Stomach (tissue), 9 donors: ENCODE data around the gene CDC16. TPM values are rescaled to one million over a fixed set of nuclear protein-coding genes. Genes with fewer than 3 reads are reported as not detected.
A peak's percentile ranks its signal among the peaks of the same experiment; 100 is the strongest.

Experiments used
- DNase-seq, 2 donors: peaks; one replicate each; pipeline versions ENCODE4 v3.0.0 to v3.0.0-alpha.2; 2013 to 2019
- H3K27ac ChIP-seq, 5 donors: fragments of 200-600 bp in 4 of 5; sonication (generic) in 4 of 5; one replicate each; pipeline ENCODE4 v1.5.1; 2013 to 2019; ENCODE audit warnings: mild to moderate bottlenecking in 1 of 5, moderate library complexity in 1 of 5
- H3K27me3 ChIP-seq, 3 donors: fragments of 200-600 bp; sonication (generic); one replicate each; pipeline ENCODE4 v1.5.1; 2017 to 2019; ENCODE audit warnings: mixed run types in 1 of 3
- H3K36me3 ChIP-seq, 4 donors: fragments of 200-600 bp; sonication (generic); 1 replicate in 3 of 4; 2 replicates in 1 of 4; pipeline ENCODE4 v1.5.1; 2016 to 2019
- H3K4me1 ChIP-seq, 4 donors: fragments of 200-600 bp; sonication (generic); one replicate each; pipeline ENCODE4 v1.5.1; 2016 to 2019
- H3K4me3 ChIP-seq, 4 donors: fragments of 200-600 bp; sonication (generic) in 3 of 4; one replicate each; pipeline ENCODE4 v1.5.1; 2016 to 2019; ENCODE audit warnings: mild to moderate bottlenecking in 1 of 4
- H3K9me3 ChIP-seq, 4 donors: fragments of 200-600 bp; sonication (generic); one replicate each; pipeline ENCODE4 v1.5.1; 2016 to 2019
- EP300 ChIP-seq: sonication (generic); formaldehyde crosslinking; IDR thresholded peaks from one replicate; pipeline ENCODE4 v1.6.1; 2017; ENCODE audit warnings: antibody characterized with exemption
- POLR2A ChIP-seq, 4 donors: fragments of 450-650 bp; IDR thresholded peaks; one replicate each; pipeline ENCODE4 v1.6.1; 2016; ENCODE audit warnings: antibody characterized with exemption in 4 of 4, control low read depth in 2 of 4, mild to moderate bottlenecking in 1 of 4, moderate library complexity in 1 of 4
- POLR2AphosphoS5 ChIP-seq, 3 donors: sonication (generic); formaldehyde crosslinking; IDR thresholded peaks; one replicate each; pipeline ENCODE4 v1.6.1; 2016; ENCODE audit warnings: antibody characterized with exemption in 3 of 3
- WGBS, 5 donors: extraction: QIAGEN DNeasy Blood & Tissue Kit in 3 of 5; methylation state at CpG; one replicate each; pipeline versions ENCODE4 v1.1.5 to v1.1.7; 2013 to 2018; 5-methylcytosine and 5-hydroxymethylcytosine counted together
- intact Hi-C: fragments of 100-400 bp; cut with DNase I; formaldehyde crosslinking; loops from one replicate; pipeline ENCODE4 v1.15.1; 2023; ENCODE audit warnings: low total_unique reads
- polyA plus RNA-seq, 3 donors: library from polyadenylated mRNA; stranded (reverse); fragments of 200-250 nt; gene quantifications; one replicate each; pipeline ENCODE4 v1.2.3, GENCODE V29; 2013
- total RNA-seq, 5 donors: library from RNA; depleted of rRNA; stranded (reverse); fragments of >200 nt; gene quantifications; one replicate each; pipeline versions ENCODE4 v1.1.0 to v1.2.3, GENCODE V29; 2014 to 2016
- TF ChIP-seq, protein P1 (sequence below), 7 experiments: fragments of 450-650 bp in 4 of 7; fragments of 200-600 bp in 3 of 7; sonication (generic) in 3 of 7; IDR thresholded peaks; one replicate each; pipeline ENCODE4 v1.5.1; 2016 to 2019; ENCODE audit warnings: antibody characterized with exemption in 7 of 7, control low read depth in 2 of 7, mild to moderate bottlenecking in 1 of 7
- donor health status: healthy with polysubstance abuse.
- donor health status: Bipolar disorder and iron deficiency.
- donor health status: healthy.

Gene CDC16
- total and polyA plus RNA-seq, 8 donors: 49.3 to 98.5 (median 67.0) TPM

DNA sequence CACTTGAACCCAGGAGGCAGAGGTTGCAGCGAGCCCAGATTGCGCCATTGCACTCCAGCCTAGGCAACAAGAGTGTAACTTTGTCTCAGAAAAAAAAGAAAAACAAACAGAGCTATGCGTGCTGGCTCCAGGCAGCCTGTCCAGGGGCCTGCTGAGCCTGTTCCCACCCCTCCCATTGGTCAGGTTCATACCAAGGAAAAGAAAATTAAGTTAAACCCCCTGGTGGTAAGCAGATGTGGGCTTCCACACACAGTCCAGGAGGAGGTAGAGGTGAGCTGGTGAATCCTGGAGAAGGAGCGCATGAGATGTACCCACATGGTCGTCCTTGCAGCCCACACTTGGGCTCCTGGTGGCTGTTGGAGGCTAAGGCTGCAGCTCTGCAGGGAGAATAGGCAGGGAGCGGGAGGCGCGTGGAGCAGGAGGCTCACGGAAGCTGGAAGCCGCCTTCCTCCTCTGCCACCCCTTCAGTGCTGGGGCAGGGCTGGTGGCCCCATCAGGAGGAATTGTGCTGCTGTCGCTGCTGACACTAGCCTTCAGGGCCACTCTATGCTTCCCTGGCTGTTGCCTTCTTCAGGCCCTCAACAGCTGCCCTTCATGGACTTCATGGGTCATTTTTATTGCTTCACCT is 69.1 kb downstream of the CDC16 start:
- no peaks in the 10 kb centered on the region for H3K27me3 ChIP-seq
- peak overlapping the region; percentile 51 to 69 (median 62) for H3K27ac ChIP-seq
- 51 to 80% (median 64%) methylated on average over 11 of the region's 11 CpGs for WGBS, 5 donors
- H3K36me3 ChIP-seq: peaks cover 55 to 81% (median 74%) of the 10 kb centered on the region in 4 donors
- H3K4me1 ChIP-seq: peaks cover 0 to 4% (median 0%) of the 10 kb centered on the region in 4 donors
- intact Hi-C loops: no loop called here
- TF ChIP-seq, protein P1, sequence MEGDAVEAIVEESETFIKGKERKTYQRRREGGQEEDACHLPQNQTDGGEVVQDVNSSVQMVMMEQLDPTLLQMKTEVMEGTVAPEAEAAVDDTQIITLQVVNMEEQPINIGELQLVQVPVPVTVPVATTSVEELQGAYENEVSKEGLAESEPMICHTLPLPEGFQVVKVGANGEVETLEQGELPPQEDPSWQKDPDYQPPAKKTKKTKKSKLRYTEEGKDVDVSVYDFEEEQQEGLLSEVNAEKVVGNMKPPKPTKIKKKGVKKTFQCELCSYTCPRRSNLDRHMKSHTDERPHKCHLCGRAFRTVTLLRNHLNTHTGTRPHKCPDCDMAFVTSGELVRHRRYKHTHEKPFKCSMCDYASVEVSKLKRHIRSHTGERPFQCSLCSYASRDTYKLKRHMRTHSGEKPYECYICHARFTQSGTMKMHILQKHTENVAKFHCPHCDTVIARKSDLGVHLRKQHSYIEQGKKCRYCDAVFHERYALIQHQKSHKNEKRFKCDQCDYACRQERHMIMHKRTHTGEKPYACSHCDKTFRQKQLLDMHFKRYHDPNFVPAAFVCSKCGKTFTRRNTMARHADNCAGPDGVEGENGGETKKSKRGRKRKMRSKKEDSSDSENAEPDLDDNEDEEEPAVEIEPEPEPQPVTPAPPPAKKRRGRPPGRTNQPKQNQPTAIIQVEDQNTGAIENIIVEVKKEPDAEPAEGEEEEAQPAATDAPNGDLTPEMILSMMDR (IDR thresholded peaks at IDR 0.05): no peak
- TF ChIP-seq POLR2AphosphoS5 (IDR thresholded peaks at IDR 0.05) (no peak), POLR2A (IDR thresholded peaks at IDR 0.05) (no peak), EP300 (no peak)
- no peak for DNase-seq
- no peaks in the 10 kb centered on the region for H3K9me3 ChIP-seq
- no peak overlapping the region for H3K4me3 ChIP-seq

DNA sequence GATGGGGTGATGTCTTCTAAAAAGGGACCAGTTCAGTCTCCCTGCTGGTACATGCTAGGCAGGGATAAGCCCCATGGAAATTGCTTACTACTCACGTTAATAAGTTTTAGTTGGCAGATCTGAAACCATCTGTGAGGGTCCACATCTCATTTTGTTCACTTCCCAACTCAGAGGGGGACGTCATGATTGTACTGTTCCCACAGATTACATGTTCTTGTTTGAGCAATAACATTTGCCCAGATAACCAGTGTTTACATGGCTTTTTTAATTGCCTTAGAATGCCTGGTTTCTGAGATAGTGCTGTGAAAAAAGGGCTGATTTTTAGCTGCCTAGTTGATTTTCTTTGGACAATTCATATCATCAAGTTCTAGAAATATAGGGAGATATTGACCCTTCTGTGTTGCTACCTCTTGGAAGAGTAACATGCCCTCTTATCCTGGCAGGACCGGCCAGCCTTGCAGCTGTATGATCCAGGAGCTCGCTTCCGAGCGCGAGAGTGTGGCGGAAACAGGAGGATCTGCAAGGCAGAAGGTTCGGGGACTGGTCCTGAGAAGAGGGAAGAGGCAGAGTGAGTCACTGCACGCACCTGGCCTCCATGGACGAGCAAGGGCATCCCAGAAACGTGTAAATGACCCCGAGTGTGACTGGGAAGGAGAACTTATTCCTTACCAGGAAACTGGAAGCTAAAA is 69.8 kb downstream of the CDC16 start:
- peak in 1 of 2 donors; percentile 35 for DNase-seq
- H3K9me3 ChIP-seq: no peaks in the 10 kb centered on the region
- no peak for TF ChIP-seq EP300
- TF ChIP-seq POLR2AphosphoS5 (IDR thresholded peaks at IDR 0.05): no peak
- TF ChIP-seq, protein P1 (IDR thresholded peaks at IDR 0.05): no peak
- no peak for TF ChIP-seq POLR2A (IDR thresholded peaks at IDR 0.05)
- peaks cover 48 to 74% (median 68%) of the 10 kb centered on the region in 4 donors for H3K36me3 ChIP-seq
- peaks cover 0 to 4% (median under 1%) of the 10 kb centered on the region in 4 donors for H3K4me1 ChIP-seq
- peak overlapping the region; percentile 44 to 69 (median 62) for H3K27ac ChIP-seq
- WGBS, 5 donors: 40 to 74% (median 61%) methylated on average over 13 of the region's 13 CpGs
- intact Hi-C loops: no loop called here
- H3K27me3 ChIP-seq: no peaks in the 10 kb centered on the region
- H3K4me3 ChIP-seq: no peak overlapping the region

DNA sequence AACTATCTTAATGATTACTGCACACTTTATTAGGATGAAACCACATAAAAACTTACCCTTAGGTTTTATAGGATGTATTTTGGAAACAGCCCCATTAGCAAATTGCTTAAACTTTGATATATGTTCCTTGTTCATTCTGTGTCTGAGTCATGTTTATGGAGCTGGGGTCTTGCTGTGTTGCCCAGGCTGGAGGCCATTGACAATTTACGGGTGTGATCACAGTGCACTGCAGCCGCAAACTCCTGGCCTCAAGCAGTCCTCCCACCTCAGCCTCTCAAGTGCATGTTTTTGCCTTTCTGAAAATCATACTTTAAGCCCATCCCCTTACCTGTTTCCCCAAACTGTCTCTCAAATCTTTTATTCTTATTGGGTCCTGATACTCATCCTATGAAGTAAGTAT is 74.4 kb downstream of the CDC16 start:
- TF ChIP-seq, protein P1 (IDR thresholded peaks at IDR 0.05): no peak
- TF ChIP-seq EP300 (no peak), POLR2AphosphoS5 (IDR thresholded peaks at IDR 0.05) (no peak), POLR2A (IDR thresholded peaks at IDR 0.05) (no peak)
- intact Hi-C loops: no loop called here
- no peak overlapping the region for H3K27ac ChIP-seq
- peaks cover 0 to 21% (median 9%) of the 10 kb centered on the region in 4 donors for H3K4me1 ChIP-seq
- DNase-seq: no peak
- H3K4me3 ChIP-seq: no peak overlapping the region
- no peaks in the 10 kb centered on the region for H3K9me3 ChIP-seq
- peaks cover 13 to 28% (median 23%) of the 10 kb centered on the region in 4 donors for H3K36me3 ChIP-seq
- WGBS, 5 donors: 95 to 100% (median 98%) methylated on average over 2 of the region's 2 CpGs
- H3K27me3 ChIP-seq: no peaks in the 10 kb centered on the region

DNA sequence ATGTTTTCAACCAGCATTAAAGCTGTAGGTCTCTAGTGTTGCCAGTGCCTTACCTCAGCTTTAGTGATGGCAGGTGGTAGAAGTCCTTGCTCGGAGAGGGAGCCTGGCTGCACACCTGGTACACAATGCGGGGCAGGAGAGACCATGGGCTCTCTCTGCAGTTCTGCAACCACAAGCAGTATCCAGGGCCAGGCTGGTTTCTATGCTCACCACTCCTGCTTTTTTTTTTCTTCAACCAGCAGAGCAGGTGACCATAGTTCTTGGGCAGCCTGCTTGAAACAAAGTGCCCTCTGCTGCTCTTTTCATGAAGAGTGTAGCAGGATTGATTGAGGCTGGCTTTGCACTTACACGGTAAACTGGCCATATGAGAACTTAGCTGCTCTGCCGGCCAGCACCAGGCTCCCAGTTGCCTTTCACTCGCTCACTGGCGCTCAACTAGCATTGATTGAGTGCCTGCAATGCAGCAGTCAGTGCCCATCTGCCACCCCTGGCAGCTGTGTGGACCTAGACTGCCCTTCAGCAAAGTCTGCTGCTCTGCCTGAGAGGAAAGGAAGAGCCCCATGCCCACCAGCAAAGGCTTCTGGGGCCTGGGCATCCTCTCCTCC is 75.2 kb downstream of the CDC16 start:
- intact Hi-C loops: no loop called here
- peak in 1 of 2 donors; percentile 39 for DNase-seq

More for the DNA sequence above, 75.2 kb downstream of the CDC16 start:
- no peak overlapping the region for H3K4me3 ChIP-seq
- TF ChIP-seq, protein P1 (IDR thresholded peaks at IDR 0.05): no peak
- TF ChIP-seq EP300: no peak
- TF ChIP-seq POLR2A (IDR thresholded peaks at IDR 0.05): no peak
- TF ChIP-seq POLR2AphosphoS5 (IDR thresholded peaks at IDR 0.05): no peak
- WGBS, 5 donors: 39 to 66% (median 41%) methylated on average over 6 of the region's 6 CpGs
- H3K4me1 ChIP-seq: peaks cover 0 to 22% (median 9%) of the 10 kb centered on the region in 4 donors
- H3K9me3 ChIP-seq: no peaks in the 10 kb centered on the region
- peak overlapping the region in 2 of 5 donors; percentile 6 for H3K27ac ChIP-seq
- H3K27me3 ChIP-seq: no peaks in the 10 kb centered on the region
- H3K36me3 ChIP-seq: peaks cover 7 to 20% (median 17%) of the 10 kb centered on the region in 4 donors
